Transverse colon (tissue), 3 donors: ENCODE data around the gene ABTB2.

Experiments
- EP300 ChIP-seq: sonication (generic); formaldehyde crosslinking; IDR thresholded peaks from one replicate; pipeline ENCODE4 v1.6.1; 2017; ENCODE audit warnings: antibody characterized with exemption, low read depth
- TF ChIP-seq, protein P1 (sequence below), 5 experiments: fragments of 200-600 bp in 3 of 5; fragments of 450-650 bp in 2 of 5; sonication (generic) in 3 of 5; IDR thresholded peaks; 1 replicate in 2 of 5; 2 replicates in 3 of 5; pipeline ENCODE4 v1.5.1; 2016 to 2017; ENCODE audit warnings: antibody characterized with exemption in 5 of 5, inconsistent platforms in 3 of 5, mild to moderate bottlenecking in 2 of 5, moderate library complexity in 1 of 5

DNA sequence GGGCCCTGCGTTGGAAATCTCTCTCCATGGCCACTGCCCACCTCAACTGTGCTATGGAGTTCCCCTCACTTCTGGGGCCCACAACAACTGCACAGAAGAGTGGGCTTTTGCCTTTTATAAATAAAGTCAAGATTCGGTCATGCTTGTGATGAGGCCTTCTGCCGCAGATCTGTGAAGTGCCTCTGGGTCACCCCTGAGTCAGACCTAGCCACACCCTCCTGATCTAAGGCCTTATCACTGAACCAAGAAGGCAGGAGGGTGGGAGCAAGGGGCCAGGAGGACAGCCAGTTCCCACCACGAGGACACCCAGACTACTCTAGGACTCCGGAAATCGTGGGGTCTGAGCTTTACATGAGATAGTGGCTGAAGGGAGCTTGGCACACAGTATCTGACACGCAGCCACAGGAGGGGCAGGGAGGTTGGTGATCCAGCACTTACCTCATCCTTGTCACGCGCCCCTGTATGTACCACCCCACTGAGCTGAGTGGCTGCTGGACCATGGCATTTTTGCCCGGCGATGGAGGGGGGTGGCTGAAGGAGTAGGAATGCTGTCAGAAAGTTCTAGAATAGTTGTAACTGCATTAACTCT lies 115.7 kb downstream of the ABTB2 start:
- TF ChIP-seq, protein P1, sequence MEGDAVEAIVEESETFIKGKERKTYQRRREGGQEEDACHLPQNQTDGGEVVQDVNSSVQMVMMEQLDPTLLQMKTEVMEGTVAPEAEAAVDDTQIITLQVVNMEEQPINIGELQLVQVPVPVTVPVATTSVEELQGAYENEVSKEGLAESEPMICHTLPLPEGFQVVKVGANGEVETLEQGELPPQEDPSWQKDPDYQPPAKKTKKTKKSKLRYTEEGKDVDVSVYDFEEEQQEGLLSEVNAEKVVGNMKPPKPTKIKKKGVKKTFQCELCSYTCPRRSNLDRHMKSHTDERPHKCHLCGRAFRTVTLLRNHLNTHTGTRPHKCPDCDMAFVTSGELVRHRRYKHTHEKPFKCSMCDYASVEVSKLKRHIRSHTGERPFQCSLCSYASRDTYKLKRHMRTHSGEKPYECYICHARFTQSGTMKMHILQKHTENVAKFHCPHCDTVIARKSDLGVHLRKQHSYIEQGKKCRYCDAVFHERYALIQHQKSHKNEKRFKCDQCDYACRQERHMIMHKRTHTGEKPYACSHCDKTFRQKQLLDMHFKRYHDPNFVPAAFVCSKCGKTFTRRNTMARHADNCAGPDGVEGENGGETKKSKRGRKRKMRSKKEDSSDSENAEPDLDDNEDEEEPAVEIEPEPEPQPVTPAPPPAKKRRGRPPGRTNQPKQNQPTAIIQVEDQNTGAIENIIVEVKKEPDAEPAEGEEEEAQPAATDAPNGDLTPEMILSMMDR (IDR thresholded peaks at IDR 0.05): no peak
- TF ChIP-seq EP300: no peak
